Thyroid gland (tissue), 4 donors: ENCODE data around the gene MARK3.

Experiments
- POLR2A ChIP-seq, 2 donors: fragments of 450-650 bp; IDR thresholded peaks; one replicate each; pipeline ENCODE4 v1.6.1; 2017; ENCODE audit warnings: antibody characterized with exemption in 2 of 2, mild to moderate bottlenecking in 2 of 2, moderate library complexity in 1 of 2
- TF ChIP-seq, protein P1 (sequence below), 6 experiments: fragments of 200-600 bp in 3 of 6; fragments of 450-650 bp in 3 of 6; sonication (generic) in 3 of 6; IDR thresholded peaks; one replicate each; pipeline ENCODE4 v1.5.1; 2016 to 2019; ENCODE audit warnings: antibody characterized with exemption in 6 of 6, mild to moderate bottlenecking in 2 of 6, inconsistent platforms in 1 of 6, moderate library complexity in 1 of 6

DNA sequence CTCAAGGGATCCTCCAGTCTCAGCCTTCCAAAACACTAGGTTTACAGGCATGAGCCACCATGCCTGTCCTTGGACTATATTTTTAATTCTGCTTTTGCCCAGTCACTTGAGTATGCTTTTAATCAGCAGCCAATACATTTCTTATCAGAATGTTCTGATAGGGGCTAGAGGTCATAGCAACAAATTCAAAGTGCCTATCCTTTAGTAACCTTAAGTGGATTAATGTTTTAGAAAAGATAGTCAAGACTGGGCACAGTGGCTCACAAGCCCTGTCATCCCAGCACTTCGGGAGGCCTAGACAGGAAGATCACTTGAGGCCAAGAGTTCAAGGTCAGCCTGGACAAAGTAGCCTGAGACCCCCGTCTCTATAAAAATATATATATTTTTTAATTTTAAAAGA lies 100.3 kb downstream of the MARK3 start:
- no peak for TF ChIP-seq POLR2A (IDR thresholded peaks at IDR 0.05)
- TF ChIP-seq, protein P1, sequence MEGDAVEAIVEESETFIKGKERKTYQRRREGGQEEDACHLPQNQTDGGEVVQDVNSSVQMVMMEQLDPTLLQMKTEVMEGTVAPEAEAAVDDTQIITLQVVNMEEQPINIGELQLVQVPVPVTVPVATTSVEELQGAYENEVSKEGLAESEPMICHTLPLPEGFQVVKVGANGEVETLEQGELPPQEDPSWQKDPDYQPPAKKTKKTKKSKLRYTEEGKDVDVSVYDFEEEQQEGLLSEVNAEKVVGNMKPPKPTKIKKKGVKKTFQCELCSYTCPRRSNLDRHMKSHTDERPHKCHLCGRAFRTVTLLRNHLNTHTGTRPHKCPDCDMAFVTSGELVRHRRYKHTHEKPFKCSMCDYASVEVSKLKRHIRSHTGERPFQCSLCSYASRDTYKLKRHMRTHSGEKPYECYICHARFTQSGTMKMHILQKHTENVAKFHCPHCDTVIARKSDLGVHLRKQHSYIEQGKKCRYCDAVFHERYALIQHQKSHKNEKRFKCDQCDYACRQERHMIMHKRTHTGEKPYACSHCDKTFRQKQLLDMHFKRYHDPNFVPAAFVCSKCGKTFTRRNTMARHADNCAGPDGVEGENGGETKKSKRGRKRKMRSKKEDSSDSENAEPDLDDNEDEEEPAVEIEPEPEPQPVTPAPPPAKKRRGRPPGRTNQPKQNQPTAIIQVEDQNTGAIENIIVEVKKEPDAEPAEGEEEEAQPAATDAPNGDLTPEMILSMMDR (IDR thresholded peaks at IDR 0.05): no peak
